ENCODE results near the gene B3GNT4. TPM values are rescaled to one million over a fixed set of nuclear protein-coding genes. Genes with fewer than 3 reads are reported as not detected.

The B3GNT4 gene
- total and polyA plus RNA-seq, 10 donors: 0.42 to 0.54 (median 0.49) TPM; not detected in 7

DNA sequence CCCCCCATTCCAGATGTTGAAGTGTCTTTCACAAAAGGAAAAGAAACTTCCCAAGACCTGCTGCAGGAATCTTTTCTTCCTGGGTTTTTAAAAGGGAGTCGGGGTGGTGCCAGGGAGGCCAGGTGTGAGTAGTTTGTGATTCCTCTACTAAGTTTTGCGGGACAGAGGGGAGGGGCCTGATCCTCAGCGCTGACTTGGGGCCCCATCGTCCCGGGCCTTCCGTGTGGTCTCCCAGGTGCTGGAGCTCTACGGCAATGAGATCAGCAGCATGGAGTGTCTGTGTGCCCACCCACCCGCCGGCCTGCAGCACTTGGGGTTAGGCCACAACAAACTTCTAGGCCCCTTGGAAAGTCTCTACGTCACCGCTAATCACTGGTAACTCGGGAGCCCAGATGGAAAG is 16.0 kb upstream of the B3GNT4 start:
- no peak for DNase-seq
- H3K27ac ChIP-seq: no peak overlapping the region
- H3K27me3 ChIP-seq (replicated peaks in 1 of 7): peaks cover 0 to 24% (median 7%) of the 10 kb centered on the region in 7 donors
- H3K4me3 ChIP-seq: no peak overlapping the region
- no peaks in the 10 kb centered on the region for H3K9me3 ChIP-seq
- H3K36me3 ChIP-seq: no peaks in the 10 kb centered on the region
- TF ChIP-seq, protein P1, sequence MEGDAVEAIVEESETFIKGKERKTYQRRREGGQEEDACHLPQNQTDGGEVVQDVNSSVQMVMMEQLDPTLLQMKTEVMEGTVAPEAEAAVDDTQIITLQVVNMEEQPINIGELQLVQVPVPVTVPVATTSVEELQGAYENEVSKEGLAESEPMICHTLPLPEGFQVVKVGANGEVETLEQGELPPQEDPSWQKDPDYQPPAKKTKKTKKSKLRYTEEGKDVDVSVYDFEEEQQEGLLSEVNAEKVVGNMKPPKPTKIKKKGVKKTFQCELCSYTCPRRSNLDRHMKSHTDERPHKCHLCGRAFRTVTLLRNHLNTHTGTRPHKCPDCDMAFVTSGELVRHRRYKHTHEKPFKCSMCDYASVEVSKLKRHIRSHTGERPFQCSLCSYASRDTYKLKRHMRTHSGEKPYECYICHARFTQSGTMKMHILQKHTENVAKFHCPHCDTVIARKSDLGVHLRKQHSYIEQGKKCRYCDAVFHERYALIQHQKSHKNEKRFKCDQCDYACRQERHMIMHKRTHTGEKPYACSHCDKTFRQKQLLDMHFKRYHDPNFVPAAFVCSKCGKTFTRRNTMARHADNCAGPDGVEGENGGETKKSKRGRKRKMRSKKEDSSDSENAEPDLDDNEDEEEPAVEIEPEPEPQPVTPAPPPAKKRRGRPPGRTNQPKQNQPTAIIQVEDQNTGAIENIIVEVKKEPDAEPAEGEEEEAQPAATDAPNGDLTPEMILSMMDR (IDR thresholded peaks at IDR 0.05 in 8 of 11, conservative IDR thresholded peaks at IDR 0.05 in 3 of 11): no peak
- peaks cover 6 to 35% (median 22%) of the 10 kb centered on the region in 6 donors for H3K4me1 ChIP-seq
- 84 to 92% (median 89%) methylated on average over 12 of the region's 12 CpGs for WGBS, 5 donors
- intact Hi-C loops (cut with DNase I; ENCODE audit: low total_unique reads): loop anchor here (5.0 kb wide), 1 partner anchor 55 kb away; no protein-coding TSS in a partner anchor

DNA sequence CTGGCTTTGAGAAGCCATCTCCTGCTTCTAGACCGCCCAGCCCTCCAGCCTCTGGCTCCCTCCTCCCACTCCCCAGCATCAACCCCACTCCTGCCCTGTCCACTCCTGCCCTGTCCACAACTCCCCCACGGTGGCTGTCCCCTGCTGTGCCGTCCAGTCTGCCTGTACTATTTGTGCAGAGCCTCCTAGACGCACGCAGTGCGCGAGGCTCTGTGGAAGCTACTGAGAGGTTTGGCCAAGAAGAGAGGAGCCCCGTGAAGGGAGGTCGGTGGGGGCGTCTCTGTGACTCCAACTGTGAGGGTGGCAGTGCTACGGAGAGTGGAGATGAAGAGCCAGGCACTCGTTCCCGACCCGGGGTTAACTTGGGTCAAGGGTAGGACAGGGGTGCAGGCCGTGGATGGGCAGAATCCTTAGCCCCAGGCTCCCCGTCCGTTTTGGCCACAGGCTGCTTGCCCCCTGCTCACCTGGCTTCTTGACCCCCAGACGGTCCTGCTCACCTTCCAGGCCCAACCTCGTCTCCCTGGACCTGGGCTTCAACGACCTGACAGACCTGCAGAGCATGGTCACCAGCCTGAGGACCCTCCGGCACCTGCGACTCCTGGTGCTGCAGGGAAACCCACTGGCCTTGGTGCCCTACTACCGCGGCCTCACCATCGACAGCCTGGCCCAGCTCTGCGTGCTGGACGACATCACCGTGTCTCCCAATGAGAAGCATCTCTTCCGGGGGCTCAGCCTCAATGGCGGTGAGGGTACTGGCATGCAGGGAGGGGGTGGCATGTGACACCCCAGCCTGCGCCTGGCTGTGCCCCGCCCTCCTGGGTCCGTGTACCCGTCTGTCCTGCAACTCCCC is 13.7 kb upstream of the B3GNT4 start:
- no peak for DNase-seq
- Histone ChIP-seq H3K4me1 (peaks cover 0 to 11% (median under 1%) of the 10 kb centered on the region in 6 donors), H3K4me3 (no peak overlapping the region), H3K9me3 (peaks cover 0 to 5% (median 0%) of the 10 kb centered on the region in 8 donors), H3K36me3 (no peaks in the 10 kb centered on the region), H3K27ac (no peak overlapping the region), H3K27me3 (replicated peaks in 1 of 7) (peaks cover 0 to 10% (median 0%) of the 10 kb centered on the region in 7 donors)
- WGBS, 5 donors: 84 to 90% (median 90%) methylated on average over 32 to 34 of the region's 34 CpGs
- intact Hi-C loops (cut with DNase I; ENCODE audit: low total_unique reads): loop anchor here (5.0 kb wide), 1 partner anchor 58 kb away; no protein-coding TSS in a partner anchor
- TF ChIP-seq POLR2AphosphoS5 (IDR thresholded peaks at IDR 0.05): no peak
- no peak for TF ChIP-seq POLR2A (IDR thresholded peaks at IDR 0.05)
- TF ChIP-seq, protein P1 (IDR thresholded peaks at IDR 0.05 in 8 of 11, conservative IDR thresholded peaks at IDR 0.05 in 3 of 11): no peak

DNA sequence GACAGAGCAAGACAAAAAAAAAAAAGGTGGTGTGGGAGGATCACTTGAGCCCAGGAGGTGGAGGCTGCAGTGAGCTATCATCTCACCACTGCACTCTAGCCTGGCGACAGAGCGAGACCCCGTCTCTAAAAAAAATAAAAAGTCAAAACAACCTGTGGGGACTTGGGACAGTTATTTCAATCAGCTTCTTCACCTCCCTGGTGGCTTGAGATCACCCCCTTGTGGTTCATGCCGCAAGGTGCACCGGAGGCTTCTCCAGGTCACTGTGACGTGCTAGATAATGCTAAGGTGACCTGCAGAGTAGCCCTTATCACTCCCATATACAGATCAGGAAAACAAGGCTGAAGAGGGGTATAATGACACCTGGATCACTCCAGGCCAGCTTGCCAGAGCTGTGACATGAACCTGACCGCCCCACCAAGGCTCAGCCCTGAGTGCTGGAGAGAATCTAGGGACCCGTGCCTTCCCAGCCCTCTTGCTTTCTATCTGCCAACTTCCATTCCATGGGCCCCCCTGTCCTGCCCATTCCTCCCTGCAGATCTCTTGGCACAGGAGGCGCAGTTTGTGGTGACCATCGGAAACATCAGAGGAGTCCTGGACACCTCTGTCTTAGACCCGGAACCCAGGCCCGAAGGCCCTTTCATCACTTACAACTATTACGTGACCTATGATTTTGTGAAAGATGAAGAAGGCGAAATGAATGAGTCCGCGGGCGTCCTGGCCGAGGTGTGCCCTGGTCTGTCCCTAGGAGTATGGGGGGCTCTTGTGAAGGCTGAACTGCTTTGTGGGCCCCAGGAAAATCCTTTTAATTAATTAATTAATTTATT is 12.5 kb upstream of the B3GNT4 start:
- Histone ChIP-seq H3K9me3 (peaks cover 0 to 13% (median 6%) of the 10 kb centered on the region in 8 donors), H3K4me3 (no peak overlapping the region), H3K4me1 (peaks cover 0 to 6% (median 0%) of the 10 kb centered on the region in 6 donors), H3K27me3 (replicated peaks in 1 of 7) (peaks cover 0 to 10% (median 0%) of the 10 kb centered on the region in 7 donors), H3K36me3 (no peaks in the 10 kb centered on the region), H3K27ac (no peak overlapping the region)
- intact Hi-C loops (cut with DNase I; ENCODE audit: low total_unique reads): no loop called here
- DNase-seq: peak; percentile 82
- TF ChIP-seq POLR2A (IDR thresholded peaks at IDR 0.05): no peak
- TF ChIP-seq, protein P1 (IDR thresholded peaks at IDR 0.05 in 8 of 11, conservative IDR thresholded peaks at IDR 0.05 in 3 of 11): peak; percentile 52 to 87 (median 76)
- TF ChIP-seq POLR2AphosphoS5 (IDR thresholded peaks at IDR 0.05): peak in 1 of 3 donors; percentile 14
- 65 to 70% (median 67%) methylated on average over 16 to 18 of the region's 18 CpGs for WGBS, 5 donors
